C4-2B (cell line): ENCODE measurements around the gene NCBP2L.

Experiments used
- H3K27ac ChIP-seq: fragments of 450-650 bp; 2 replicates; pipeline ENCODE4 v1.5.1; 2017
- ZFX ChIP-seq: fragments of 450-650 bp; IDR thresholded peaks from 2 replicates; pipeline ENCODE4 v1.6.1; 2017
- TF ChIP-seq, protein P1 (sequence below): fragments of 450-650 bp; conservative IDR thresholded peaks from 2 replicates; pipeline ENCODE4 v1.5.1; 2017; ENCODE audit warnings: mild to moderate bottlenecking

The NCBP2L gene

GRCh38 chrX:107752043-107752442 is 25.5 kb upstream of the NCBP2L start:
- no peak for TF ChIP-seq ZFX
- TF ChIP-seq, protein P1, sequence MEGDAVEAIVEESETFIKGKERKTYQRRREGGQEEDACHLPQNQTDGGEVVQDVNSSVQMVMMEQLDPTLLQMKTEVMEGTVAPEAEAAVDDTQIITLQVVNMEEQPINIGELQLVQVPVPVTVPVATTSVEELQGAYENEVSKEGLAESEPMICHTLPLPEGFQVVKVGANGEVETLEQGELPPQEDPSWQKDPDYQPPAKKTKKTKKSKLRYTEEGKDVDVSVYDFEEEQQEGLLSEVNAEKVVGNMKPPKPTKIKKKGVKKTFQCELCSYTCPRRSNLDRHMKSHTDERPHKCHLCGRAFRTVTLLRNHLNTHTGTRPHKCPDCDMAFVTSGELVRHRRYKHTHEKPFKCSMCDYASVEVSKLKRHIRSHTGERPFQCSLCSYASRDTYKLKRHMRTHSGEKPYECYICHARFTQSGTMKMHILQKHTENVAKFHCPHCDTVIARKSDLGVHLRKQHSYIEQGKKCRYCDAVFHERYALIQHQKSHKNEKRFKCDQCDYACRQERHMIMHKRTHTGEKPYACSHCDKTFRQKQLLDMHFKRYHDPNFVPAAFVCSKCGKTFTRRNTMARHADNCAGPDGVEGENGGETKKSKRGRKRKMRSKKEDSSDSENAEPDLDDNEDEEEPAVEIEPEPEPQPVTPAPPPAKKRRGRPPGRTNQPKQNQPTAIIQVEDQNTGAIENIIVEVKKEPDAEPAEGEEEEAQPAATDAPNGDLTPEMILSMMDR, result no peak
- no peak overlapping the region for H3K27ac ChIP-seq

GRCh38 chrX:107752714-107753113 is 24.8 kb upstream of the NCBP2L start:
- H3K27ac ChIP-seq, result no peak overlapping the region
- TF ChIP-seq ZFX, result no peak
- TF ChIP-seq, protein P1, result no peak

GRCh38 chrX:107753187-107753586 is 24.3 kb upstream of the NCBP2L start:
- TF ChIP-seq ZFX, result no peak
- TF ChIP-seq, protein P1, result no peak
- no peak overlapping the region for H3K27ac ChIP-seq

- TF ChIP-seq ZFX, result no peak
- TF ChIP-seq, protein P1, result no peak
- H3K27ac ChIP-seq, result no peak overlapping the region
These were observed 21.8 kb upstream of the NCBP2L start for GRCh38 chrX:107755721-107756120.

DNA sequence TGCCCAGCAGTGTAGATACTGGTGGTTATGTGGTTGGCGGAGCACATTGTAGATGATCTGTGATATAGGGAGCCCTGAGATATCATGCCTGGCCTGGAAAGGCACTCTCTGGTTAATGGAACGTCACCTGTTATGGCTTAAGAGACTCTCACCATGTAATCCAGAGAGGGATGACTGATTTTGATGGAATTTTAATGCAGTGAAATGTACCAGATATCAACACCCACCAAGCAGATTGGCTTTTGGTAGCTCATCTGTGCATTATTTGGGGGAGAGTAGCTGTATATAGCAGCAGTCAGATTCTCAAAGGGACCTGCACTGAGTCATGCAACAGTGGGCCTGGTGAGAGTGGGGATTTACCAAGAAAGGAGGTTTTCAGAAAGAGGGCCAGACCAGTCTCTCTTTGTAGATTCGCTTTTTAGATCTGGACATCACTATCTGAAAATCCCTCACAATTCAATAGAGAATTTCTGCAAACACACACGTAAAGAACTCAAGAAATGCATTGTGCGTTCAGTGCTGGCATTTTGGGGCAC is 19.2 kb upstream of the NCBP2L start:
- H3K27ac ChIP-seq, result no peak overlapping the region
- TF ChIP-seq, protein P1, result no peak
- no peak for TF ChIP-seq ZFX

- no peak overlapping the region for H3K27ac ChIP-seq
- TF ChIP-seq, protein P1, result no peak
- TF ChIP-seq ZFX, result no peak
These were observed 17.0 kb upstream of the NCBP2L start for GRCh38 chrX:107760304-107761077.

DNA sequence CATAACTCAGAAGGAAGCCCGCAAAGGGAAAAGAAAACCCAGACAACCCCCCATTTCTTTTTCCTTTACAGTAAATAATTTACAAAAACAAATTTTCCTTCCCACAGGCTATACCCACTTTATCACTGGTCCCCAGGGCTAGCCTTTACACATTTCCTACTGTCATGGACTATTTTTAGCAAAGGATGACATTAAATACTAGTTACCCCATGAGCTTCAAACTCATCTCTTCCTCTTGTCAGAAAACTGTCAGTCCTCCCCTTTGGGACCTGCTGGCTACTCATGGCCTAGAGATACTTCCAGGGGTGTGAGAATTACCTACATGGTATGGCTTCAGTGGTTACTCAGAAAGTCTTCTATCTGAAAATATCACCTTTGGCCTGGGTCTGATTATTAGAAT is 13.9 kb upstream of the NCBP2L start:
- TF ChIP-seq ZFX, result no peak
- no peak overlapping the region for H3K27ac ChIP-seq
